K562 (cell line): ENCODE data around the gene CS. TPM values are rescaled to one million over a fixed set of nuclear protein-coding genes. Genes with fewer than 3 reads are reported as not detected.

Experiments used
- CBX3 ChIP-seq, 2 experiments: IDR thresholded peaks; 1 replicate in 1 of 2; 2 replicates in 1 of 2; pipeline ENCODE4 v1.6.1; 2012; ENCODE audit warnings: inconsistent platforms in 2 of 2, low read length in 2 of 2, borderline replicate concordance in 1 of 2, control low read depth in 1 of 2
- CREB3 ChIP-seq: fragments of 450-650 bp; conservative IDR thresholded peaks from 2 replicates; pipeline ENCODE4 v1.6.1; 2016; ENCODE audit warnings: missing genetic modification characterization, low read depth, mild to moderate bottlenecking, missing compliant biosample characterization, moderate library complexity
- E2F3 ChIP-seq: fragments of 250-450 bp; sonication (Bioruptor Pico); IDR thresholded peaks from 2 replicates; pipeline ENCODE4 v1.4.0; 2020; ENCODE audit warnings: mild to moderate bottlenecking
- FOXA3 ChIP-seq, 2 experiments: fragments of 450-650 bp in 1 of 2; sonication (generic) in 1 of 2; formaldehyde crosslinking; IDR thresholded peaks in 1 of 2; conservative IDR thresholded peaks in 1 of 2; 2 replicates each; pipeline versions ENCODE4 v1.4.0 to v1.8.0; 2020 to 2022; ENCODE audit warnings: mild to moderate bottlenecking in 2 of 2, missing genetic modification reagents in 1 of 2
- FOXK2 ChIP-seq, 2 experiments: fragments of 450-650 bp; IDR thresholded peaks in 1 of 2; conservative IDR thresholded peaks in 1 of 2; 2 replicates each; pipeline ENCODE4 v1.6.1; 2016; ENCODE audit warnings: low read depth in 2 of 2, mild to moderate bottlenecking in 1 of 2
- FUS ChIP-seq: fragments of 200-400 bp; formaldehyde crosslinking; optimal IDR thresholded peaks from 2 replicates; pipeline ENCODE3; 2017; ENCODE audit warnings: low read depth, low read length
- GTF2A2 ChIP-seq: IDR thresholded peaks from 2 replicates; pipeline ENCODE4 v1.6.1; 2016; ENCODE audit warnings: mild to moderate bottlenecking, missing genetic modification characterization, missing compliant biosample characterization
- HNRNPL ChIP-seq: fragments of 200-400 bp; formaldehyde crosslinking; IDR thresholded peaks from 2 replicates; pipeline ENCODE4 v1.6.1; 2017; ENCODE audit warnings: low read depth, mild to moderate bottlenecking, low read length
- MEF2D ChIP-seq: conservative IDR thresholded peaks from 2 replicates; pipeline ENCODE4 v1.6.1; 2016; ENCODE audit warnings: low read depth, missing genetic modification characterization, missing compliant biosample characterization
- NFYB ChIP-seq: IDR thresholded peaks from 2 replicates; pipeline ENCODE4 v1.6.1; 2011; ENCODE audit warnings: mild to moderate bottlenecking, moderate library complexity; ENCODE audit not compliant: insufficient read length; ENCODE audit errors: extremely low read depth
- RBBP5 ChIP-seq: fragments of 200-600 bp; sonication (generic); IDR thresholded peaks from 2 replicates; pipeline ENCODE4 v1.6.1; 2012; ENCODE audit warnings: borderline replicate concordance, mild to moderate bottlenecking, low read length, control low read depth, inconsistent platforms; ENCODE audit not compliant: insufficient read depth, poor library complexity, severe bottlenecking
- RBM17 ChIP-seq: fragments of 200-400 bp; formaldehyde crosslinking; IDR thresholded peaks from 2 replicates; pipeline ENCODE4 v1.6.1; 2017; ENCODE audit warnings: low read depth, mild to moderate bottlenecking, low read length, borderline replicate concordance
- SLC30A9 ChIP-seq: fragments of 250-450 bp; sonication (Bioruptor Pico); IDR thresholded peaks from 2 replicates; pipeline ENCODE4 v1.8.0; 2022; ENCODE audit warnings: mild to moderate bottlenecking, moderate library complexity
- SMAD3 ChIP-seq: fragments of 450-650 bp; formaldehyde crosslinking; conservative IDR thresholded peaks from 2 replicates; pipeline ENCODE4 v1.4.0; 2020; ENCODE audit warnings: mild to moderate bottlenecking
- TBL1XR1 ChIP-seq, 2 experiments: IDR thresholded peaks; 2 replicates each; pipeline ENCODE4 v1.6.1; 2012; ENCODE audit warnings: improper control_type of control experiment in 2 of 2, low read length in 2 of 2, mild to moderate bottlenecking in 1 of 2
- TEAD1 ChIP-seq, 2 experiments: fragments of 450-650 bp in 1 of 2; sonication (generic) in 1 of 2; formaldehyde crosslinking; IDR thresholded peaks; 2 replicates each; pipeline versions ENCODE4 v1.4.0 to v1.8.0; 2020 to 2022; ENCODE audit warnings: mild to moderate bottlenecking in 2 of 2, missing genetic modification reagents in 1 of 2
- TFAM ChIP-seq: fragments of 250-450 bp; sonication (Bioruptor Pico); conservative IDR thresholded peaks from 2 replicates; pipeline ENCODE4 v1.5.0; 2021; ENCODE audit warnings: mild to moderate bottlenecking, moderate library complexity
- TSC22D4 ChIP-seq: fragments of 450-650 bp; IDR thresholded peaks from 2 replicates; pipeline ENCODE4 v1.6.1; 2016; ENCODE audit warnings: missing genetic modification characterization, missing biosample characterization, control low read depth
- ZNF146 ChIP-seq: IDR thresholded peaks from one replicate; pipeline ENCODE4 v1.6.1; 2018; ENCODE audit warnings: missing compliant biosample characterization; ENCODE audit not compliant: unreplicated experiment
- ZNF184 ChIP-seq: sonication (generic); formaldehyde crosslinking; IDR thresholded peaks from 2 replicates; pipeline ENCODE4 v1.5.0; 2020; ENCODE audit warnings: missing genetic modification reagents
- ZNF197 ChIP-seq: fragments of 200-800 bp; sonication (Bioruptor generic); IDR thresholded peaks from 2 replicates; pipeline ENCODE4 v1.6.1; 2016; ENCODE audit warnings: low read depth, missing genetic modification characterization, missing compliant biosample characterization
- ZNF354B ChIP-seq: fragments of 250-450 bp; sonication (Bioruptor Pico); IDR thresholded peaks from 2 replicates; pipeline ENCODE4 v1.4.0; 2020
- ZNF511 ChIP-seq: sonication (generic); formaldehyde crosslinking; IDR thresholded peaks from 2 replicates; pipeline ENCODE4 v1.8.0; 2022; ENCODE audit warnings: mild to moderate bottlenecking, missing genetic modification reagents
- polyA plus RNA-seq, 8 experiments: library from polyadenylated mRNA; depleted of rRNA in 4 of 8; stranded (reverse) in 5 of 8; unstranded in 3 of 8; fragments of >200 nt; fragmentation: Nextera tagmentation in 2 of 8; fragmentation: Illumina TruSeq in 1 of 8; extraction: Ambion mirVana in 2 of 8; extraction: Trizol in 1 of 8; gene quantifications; 2 replicates each; pipeline versions ENCODE4 v1.2.1 to v1.2.3, GENCODE V29; 2011 to 2014; ENCODE audit warnings: inconsistent platforms in 1 of 8, missing spikeins in 1 of 8
- total RNA-seq, 7 experiments: library from RNA; depleted of rRNA in 6 of 7; stranded (reverse); fragments of >200 nt in 6 of 7; fragmentation: Illumina TruSeq in 2 of 7; extraction: Trizol in 2 of 7; gene quantifications; 2 replicates each; pipeline versions ENCODE4 v1.2.1 to v1.2.3, GENCODE V29; 2011 to 2021; ENCODE audit warnings: low replicate concordance in 1 of 7
- TF ChIP-seq, protein P1 (sequence below): sonication (generic); formaldehyde crosslinking; IDR thresholded peaks from 2 replicates; pipeline ENCODE4 v1.4.0; 2020; ENCODE audit warnings: mild to moderate bottlenecking, missing genetic modification reagents
- TF ChIP-seq, protein P2 (sequence below): sonication (generic); formaldehyde crosslinking; IDR thresholded peaks from 2 replicates; pipeline ENCODE4 v1.8.0; 2023; ENCODE audit warnings: mild to moderate bottlenecking, missing genetic modification reagents

The CS gene
- total and polyA plus RNA-seq, 9 of the 15 experiments (the other 6 are each of a cell fraction or from before 2014, with no cell fraction given), result 99.9 to 390 (median 149) TPM

GRCh38 chr12:56337753-56338251 is 37.7 kb upstream of the CS start (continued):
- TF ChIP-seq MEF2D (tag), result 0 out of 2 replicates have a peak, but pooled peaks have one; percentile 17
- no peak for TF ChIP-seq TSC22D4 (tag)
- no peak for TF ChIP-seq E2F3 (CRISPR knock-in tag)
- TF ChIP-seq, protein P1, sequence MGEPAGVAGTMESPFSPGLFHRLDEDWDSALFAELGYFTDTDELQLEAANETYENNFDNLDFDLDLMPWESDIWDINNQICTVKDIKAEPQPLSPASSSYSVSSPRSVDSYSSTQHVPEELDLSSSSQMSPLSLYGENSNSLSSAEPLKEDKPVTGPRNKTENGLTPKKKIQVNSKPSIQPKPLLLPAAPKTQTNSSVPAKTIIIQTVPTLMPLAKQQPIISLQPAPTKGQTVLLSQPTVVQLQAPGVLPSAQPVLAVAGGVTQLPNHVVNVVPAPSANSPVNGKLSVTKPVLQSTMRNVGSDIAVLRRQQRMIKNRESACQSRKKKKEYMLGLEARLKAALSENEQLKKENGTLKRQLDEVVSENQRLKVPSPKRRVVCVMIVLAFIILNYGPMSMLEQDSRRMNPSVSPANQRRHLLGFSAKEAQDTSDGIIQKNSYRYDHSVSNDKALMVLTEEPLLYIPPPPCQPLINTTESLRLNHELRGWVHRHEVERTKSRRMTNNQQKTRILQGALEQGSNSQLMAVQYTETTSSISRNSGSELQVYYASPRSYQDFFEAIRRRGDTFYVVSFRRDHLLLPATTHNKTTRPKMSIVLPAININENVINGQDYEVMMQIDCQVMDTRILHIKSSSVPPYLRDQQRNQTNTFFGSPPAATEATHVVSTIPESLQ (CRISPR knock-in tag), result no peak
- no peak for TF ChIP-seq RBM17
- TF ChIP-seq FOXA3 (CRISPR knock-in tag; conservative IDR thresholded peaks at IDR 0.05 in 1 of 2, IDR thresholded peaks at IDR 0.05 in 1 of 2), result no peak
- no peak for TF ChIP-seq RBBP5
- TF ChIP-seq SLC30A9 (CRISPR knock-in tag), result no peak
- no peak for TF ChIP-seq TBL1XR1 (IDR thresholded peaks at IDR 0.05; ENCODE audit: low read length in 2 of 2)
- TF ChIP-seq NFYB, result no peak
- TF ChIP-seq ZNF511 (CRISPR knock-in tag), result no peak
- TF ChIP-seq TFAM (CRISPR knock-in tag), result no peak
- peak; percentile 59; the same call in 1 of the 2 replicates for TF ChIP-seq ZNF354B (CRISPR knock-in tag)
- peak in 1 of 2 experiments; percentile 52; a peak in 2 of 4 replicates for TF ChIP-seq TEAD1 (CRISPR knock-in tag; IDR thresholded peaks at IDR 0.05)
- TF ChIP-seq CBX3 (IDR thresholded peaks at IDR 0.05; ENCODE audit: borderline replicate concordance in 1 of 2, low read length in 2 of 2), result no peak
- peak; percentile 86; the same call in 1 of the 2 replicates for TF ChIP-seq ZNF197
- no peak for TF ChIP-seq ZNF184 (CRISPR knock-in tag)
- TF ChIP-seq ZNF146 (CRISPR knock-in tag), result no peak
- TF ChIP-seq FUS, result no peak
- TF ChIP-seq HNRNPL, result no peak
- TF ChIP-seq FOXK2 (conservative IDR thresholded peaks at IDR 0.05 in 1 of 2, IDR thresholded peaks at IDR 0.05 in 1 of 2; ENCODE audit: low read depth in 2 of 2), result no peak
- TF ChIP-seq, protein P2, sequence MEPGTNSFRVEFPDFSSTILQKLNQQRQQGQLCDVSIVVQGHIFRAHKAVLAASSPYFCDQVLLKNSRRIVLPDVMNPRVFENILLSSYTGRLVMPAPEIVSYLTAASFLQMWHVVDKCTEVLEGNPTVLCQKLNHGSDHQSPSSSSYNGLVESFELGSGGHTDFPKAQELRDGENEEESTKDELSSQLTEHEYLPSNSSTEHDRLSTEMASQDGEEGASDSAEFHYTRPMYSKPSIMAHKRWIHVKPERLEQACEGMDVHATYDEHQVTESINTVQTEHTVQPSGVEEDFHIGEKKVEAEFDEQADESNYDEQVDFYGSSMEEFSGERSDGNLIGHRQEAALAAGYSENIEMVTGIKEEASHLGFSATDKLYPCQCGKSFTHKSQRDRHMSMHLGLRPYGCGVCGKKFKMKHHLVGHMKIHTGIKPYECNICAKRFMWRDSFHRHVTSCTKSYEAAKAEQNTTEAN (CRISPR knock-in tag), result no peak
- TF ChIP-seq CREB3, result peak; percentile 43; the same call in 1 of the 2 replicates
- no peak for TF ChIP-seq GTF2A2 (tag)
- TF ChIP-seq SMAD3, result peak; percentile 50; the same call in 1 of the 2 replicates
